Measurements from ENCODE around the gene PRKCE.
A peak's percentile ranks its signal among the peaks of the same experiment; 100 is the strongest.

Gene PRKCE

GRCh38 chr2:45921921-45922320, 270.4 kb downstream of the PRKCE start:
- DNase-seq = no peak

GRCh38 chr2:45922577-45922988, 271.1 kb downstream of the PRKCE start:
- DNase-seq = no peak

DNA sequence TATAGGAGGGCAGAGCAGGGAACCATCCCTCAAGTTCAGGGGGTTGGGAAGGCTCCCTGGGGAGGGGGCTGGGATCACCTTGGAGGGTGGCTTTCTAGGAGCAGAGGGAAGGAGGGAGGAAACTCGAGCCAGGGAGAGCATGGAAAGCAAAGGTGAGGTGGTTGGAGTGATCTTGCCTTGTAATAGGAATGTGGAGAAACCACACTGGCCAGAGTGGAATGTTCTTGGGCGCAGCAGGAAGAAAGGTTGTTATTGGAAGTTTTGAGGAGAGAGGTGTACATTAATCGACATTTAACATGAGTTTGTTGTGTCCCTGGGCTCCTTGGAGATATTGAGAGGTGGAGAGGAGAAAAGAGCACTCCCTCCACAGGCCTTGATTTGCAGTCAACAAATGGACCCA, 272.2 kb downstream of the PRKCE start:
- no peak for DNase-seq

- DNase-seq = no peak
Measured at GRCh38 chr2:45925026-45925425, 273.6 kb downstream of the PRKCE start.

GRCh38 chr2:45925636-45926366, 274.3 kb downstream of the PRKCE start:
- no peak for DNase-seq

GRCh38 chr2:45928946-45929345, 277.5 kb downstream of the PRKCE start:
- DNase-seq = no peak

DNA sequence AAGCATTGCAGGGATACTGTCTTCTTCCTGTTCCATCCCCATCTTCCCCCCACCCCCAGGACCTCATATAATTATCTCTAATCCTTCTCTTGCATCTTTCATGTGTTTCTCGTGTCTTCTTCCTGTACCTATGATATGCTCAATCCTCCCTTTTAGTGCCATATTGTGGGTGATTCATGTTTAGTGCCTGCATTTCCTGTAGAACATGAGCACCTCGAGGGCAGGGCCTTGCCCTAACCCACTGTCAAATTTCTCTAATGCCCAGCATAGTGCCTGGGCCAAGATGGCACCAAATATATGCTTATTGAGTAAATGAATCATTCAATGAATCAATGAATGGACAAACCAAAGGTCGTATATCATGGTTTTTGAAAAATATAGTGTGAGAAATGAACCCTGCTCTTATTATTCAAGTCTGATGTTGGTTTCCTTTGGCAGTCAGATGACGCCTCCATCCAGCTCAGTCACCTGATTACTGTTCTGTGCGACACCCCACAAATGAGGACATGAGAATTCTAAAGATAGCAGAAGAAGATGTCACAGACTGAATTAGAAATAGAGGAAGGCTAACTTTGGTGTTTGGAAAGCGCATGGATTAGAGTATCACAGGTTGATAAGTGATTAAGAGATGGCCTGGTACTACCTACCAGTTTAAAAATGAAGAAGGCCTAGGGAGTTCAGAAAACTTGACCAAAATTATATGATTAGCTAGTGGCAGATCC, 278.4 kb downstream of the PRKCE start:
- DNase-seq = no peak

DNA sequence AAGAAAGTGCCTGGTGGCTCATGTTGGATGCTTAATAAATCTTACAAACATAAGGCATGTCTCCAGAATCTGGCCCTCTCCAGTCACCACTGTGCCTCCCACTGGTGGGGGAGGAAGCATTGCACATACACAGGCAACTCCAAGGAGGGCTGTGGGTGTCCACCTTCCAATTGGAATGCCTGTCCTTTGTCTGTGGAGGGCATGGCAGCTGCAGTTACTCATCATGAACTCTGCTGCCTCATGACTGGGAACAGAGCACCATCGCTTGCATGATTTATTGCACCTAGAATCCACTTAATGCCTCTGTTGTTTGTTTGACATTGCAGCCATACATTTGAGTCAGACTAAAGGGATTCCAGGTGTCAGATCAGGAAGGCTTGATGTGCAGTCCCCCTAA, 278.9 kb downstream of the PRKCE start:
- no peak for DNase-seq

- DNase-seq = no peak
Measured at GRCh38 chr2:45932278-45932975, 281.0 kb downstream of the PRKCE start.

- peak; percentile 45 for DNase-seq
Measured at GRCh38 chr2:45935791-45936622, 284.5 kb downstream of the PRKCE start.

DNA sequence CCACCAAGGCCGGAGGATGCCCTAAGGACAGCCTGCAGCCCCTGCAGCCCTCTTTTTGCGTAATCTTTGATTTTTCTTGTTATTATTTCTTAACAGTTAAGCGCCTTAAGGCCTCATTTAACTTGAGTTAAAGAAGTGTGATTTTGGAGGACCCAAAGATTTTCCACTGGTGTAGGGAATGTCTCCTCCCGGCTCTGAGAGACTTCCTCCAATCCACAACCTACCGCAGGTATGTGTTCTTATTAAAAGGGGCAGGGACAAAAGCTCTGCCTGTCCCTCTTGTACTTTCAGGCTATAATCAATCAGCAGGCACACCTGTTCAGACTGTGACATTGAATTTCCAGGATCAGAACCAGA, 285.1 kb downstream of the PRKCE start:
- no peak for DNase-seq

GRCh38 chr2:45937990-45938389, 286.5 kb downstream of the PRKCE start:
- DNase-seq = no peak

GRCh38 chr2:45938649-45939511, 287.4 kb downstream of the PRKCE start:
- DNase-seq = no peak

DNA sequence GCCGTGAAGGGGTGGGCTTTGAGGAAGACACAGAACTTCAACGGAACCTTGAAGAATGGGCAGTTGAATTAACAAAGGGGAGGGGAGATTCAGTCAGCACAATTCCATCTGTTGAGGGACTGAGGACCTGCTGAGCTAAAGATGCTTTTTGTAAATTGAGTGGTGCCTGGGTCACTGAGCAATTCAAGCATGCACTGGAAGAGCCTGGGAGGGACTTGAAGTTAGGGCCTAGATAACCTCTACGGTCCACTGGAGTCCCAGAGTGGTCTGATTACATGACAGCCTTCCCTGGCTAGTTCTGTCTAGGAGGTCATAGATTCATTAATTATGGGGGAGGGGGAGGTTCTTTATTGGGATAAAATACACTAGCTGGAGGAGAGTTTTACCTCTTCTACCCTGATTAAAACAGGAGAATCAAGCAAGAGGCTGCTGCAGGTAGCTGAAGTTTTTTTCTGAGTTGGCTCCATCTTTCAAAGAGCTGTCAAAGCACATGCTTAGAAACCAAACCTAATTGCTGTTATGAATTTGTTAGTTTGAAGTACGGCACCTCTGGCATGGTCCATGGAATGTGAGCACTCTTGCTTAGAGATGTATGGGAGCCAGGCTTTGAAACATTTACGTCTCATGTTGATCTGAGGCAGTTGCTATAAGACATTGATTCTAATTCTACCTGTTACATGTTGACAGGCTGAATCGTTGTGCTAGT, 290.2 kb downstream of the PRKCE start:
- no peak for DNase-seq

GRCh38 chr2:45942237-45942738, 290.8 kb downstream of the PRKCE start:
- DNase-seq = no peak

DNA sequence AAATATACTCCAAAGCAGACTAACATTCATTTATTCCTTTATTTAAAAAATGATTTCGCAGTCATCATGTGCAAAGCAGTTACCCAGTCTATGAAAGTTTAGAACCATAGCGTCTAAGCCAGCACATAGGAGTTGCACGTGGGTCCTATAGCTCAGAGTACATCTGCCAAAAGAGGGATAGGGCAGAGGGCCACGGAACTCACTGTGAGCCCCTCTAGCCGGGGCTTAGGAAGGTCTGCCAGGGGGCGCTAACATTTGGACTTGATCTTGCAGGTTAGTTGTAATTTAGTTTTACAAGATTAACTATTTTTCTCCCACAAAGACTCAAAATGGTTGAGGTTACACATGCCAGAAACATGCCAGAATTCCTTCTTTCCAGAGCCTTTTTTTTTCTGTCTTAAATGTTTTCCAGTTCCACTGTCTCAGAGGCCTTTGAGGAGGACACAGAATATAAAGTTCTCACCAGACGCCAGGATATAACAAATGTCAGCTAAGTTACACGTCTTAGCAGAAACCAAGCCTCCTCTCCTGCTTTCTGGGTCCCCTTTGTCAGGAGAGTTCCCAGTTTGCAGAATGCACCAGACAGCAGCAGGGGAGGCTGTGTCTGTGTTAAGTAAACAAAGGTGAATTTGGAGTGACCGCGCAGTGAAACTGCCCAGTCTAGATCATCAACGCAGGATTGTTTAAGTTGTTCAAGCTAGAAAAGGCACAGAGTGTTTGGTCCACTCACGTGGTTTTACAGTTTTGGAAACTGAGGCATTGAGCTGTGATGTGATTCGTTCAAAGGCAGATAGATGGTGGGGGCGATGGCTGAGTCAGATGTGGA, 292.0 kb downstream of the PRKCE start:
- no peak for DNase-seq

GRCh38 chr2:45944074-45944473, 292.6 kb downstream of the PRKCE start:
- DNase-seq = no peak

GRCh38 chr2:45945302-45945717, 293.8 kb downstream of the PRKCE start:
- no peak for DNase-seq

GRCh38 chr2:45946023-45946422, 294.5 kb downstream of the PRKCE start:
- no peak for DNase-seq

DNA sequence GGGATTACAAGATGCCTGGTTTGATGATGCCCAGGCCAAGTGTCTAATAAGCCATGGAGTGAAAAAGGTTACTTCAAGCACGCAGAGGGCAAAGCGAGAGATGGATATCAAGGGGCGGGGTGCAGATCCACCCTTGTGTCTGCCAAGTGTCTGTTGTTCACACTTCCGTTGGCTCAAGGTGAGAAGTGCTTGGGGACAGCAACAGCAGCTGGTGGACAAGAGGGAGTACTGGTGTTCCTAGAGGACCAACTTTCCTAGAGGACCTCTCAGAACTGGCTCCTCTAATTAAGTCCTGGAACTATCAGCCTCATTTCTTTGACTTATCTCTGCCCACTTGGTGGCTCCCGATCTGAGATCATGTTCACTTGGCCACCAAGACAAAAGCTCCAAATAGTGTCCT, 299.1 kb downstream of the PRKCE start:
- no peak for DNase-seq
